Skeletal muscle tissue (tissue), 4 donors: ENCODE results near the gene RAC2. TPM values are rescaled to one million over a fixed set of nuclear protein-coding genes. Genes with fewer than 3 reads are reported as not detected.
A peak's percentile ranks its signal among the peaks of the same experiment; 100 is the strongest.
"Not testable (repeated sequence)": the region's sequence is repeated elsewhere in the genome, so short reads cannot be mapped to it uniquely, and the experiment has no call there.

Source experiments
- H3K27ac ChIP-seq: one replicate; pipeline ENCODE4 v1.7.0; 2013; ENCODE audit warnings: mild to moderate bottlenecking, low read depth, low read length, inconsistent platforms
- H3K27me3 ChIP-seq, 3 donors: one replicate each; pipeline ENCODE4 v1.7.0; 2013; ENCODE audit warnings: low read length in 3 of 3; ENCODE audit not compliant: control insufficient read depth in 3 of 3, insufficient read depth in 3 of 3
- H3K36me3 ChIP-seq, 3 donors: one replicate each; pipeline ENCODE4 v1.7.0; 2013; ENCODE audit warnings: low read length in 3 of 3; ENCODE audit not compliant: control insufficient read depth in 3 of 3, insufficient read depth in 3 of 3
- H3K4me1 ChIP-seq, 3 donors: one replicate each; pipeline ENCODE4 v1.7.0; 2013; ENCODE audit warnings: low read length in 3 of 3, mild to moderate bottlenecking in 3 of 3; ENCODE audit not compliant: control insufficient read depth in 3 of 3, insufficient read depth in 3 of 3
- H3K4me3 ChIP-seq, 3 donors: one replicate each; pipeline ENCODE4 v1.7.0; 2013; ENCODE audit warnings: low read length in 3 of 3
- H3K9ac ChIP-seq, 3 donors: one replicate each; pipeline ENCODE4 v1.7.0; 2013; ENCODE audit warnings: low read length in 3 of 3, mild to moderate bottlenecking in 3 of 3, moderate library complexity in 2 of 3, low read depth in 1 of 3
- H3K9me3 ChIP-seq, 3 donors: one replicate each; pipeline ENCODE4 v1.7.0; 2013; ENCODE audit warnings: low read length in 3 of 3; ENCODE audit not compliant: control insufficient read depth in 3 of 3
- total RNA-seq: library from RNA; depleted of rRNA; stranded (reverse); fragments of >200 nt; gene quantifications from one replicate; pipeline ENCODE4 v1.2.3, GENCODE V29; 2014
- donor health status: Osteomylitis.

Gene RAC2
- total RNA-seq, 1 donor from 2014 or later = 0.52 TPM

DNA sequence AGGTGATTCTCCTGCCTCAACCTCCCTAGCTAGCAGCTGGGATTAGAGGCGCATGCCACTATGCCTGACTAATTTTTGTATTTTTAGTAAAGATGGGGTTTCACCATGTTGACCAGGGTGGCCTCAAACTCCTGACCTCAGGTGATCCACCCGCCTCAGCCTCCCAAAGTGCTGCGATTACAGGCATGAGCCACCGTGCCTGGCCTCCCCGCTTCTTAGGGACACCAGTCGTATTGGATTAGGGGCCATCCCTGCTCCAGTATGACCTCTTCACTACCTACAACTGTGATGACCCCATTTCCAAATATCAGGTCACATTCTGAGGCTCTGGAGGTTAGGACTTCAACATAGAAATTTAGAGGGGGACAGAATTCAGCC is 42.6 kb downstream of the RAC2 start:
- H3K36me3 ChIP-seq, H3K27ac ChIP-seq: not testable (repeated sequence)

DNA sequence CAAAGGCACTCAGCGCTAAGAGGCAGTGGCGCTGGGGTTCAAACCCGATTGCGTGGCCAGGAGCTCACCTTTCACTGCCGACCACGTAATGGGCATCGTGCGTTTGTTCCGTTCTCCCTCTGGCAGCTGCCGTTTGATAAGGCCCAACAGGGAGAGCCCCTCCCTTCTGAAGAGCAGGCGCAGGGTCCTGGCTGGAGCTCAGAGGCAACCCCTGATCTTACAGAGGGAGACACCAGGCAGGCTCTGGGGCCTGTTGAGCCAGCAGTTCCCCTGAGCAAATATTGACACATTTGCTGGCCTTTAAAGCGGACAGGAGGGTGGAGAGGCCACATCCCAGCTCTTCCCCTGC is 44.3 kb downstream of the RAC2 start:
- Histone ChIP-seq H3K9ac (peak overlapping the region; percentile 67 to 85 (median 79)), H3K27ac (no peak overlapping the region), H3K36me3 (no peaks in the 10 kb centered on the region), H3K9me3 (no peaks in the 10 kb centered on the region), H3K4me1 (peaks cover 38 to 39% (median 38%) of the 10 kb centered on the region in 3 donors), H3K27me3 (no peaks in the 10 kb centered on the region), H3K4me3 (peak overlapping the region; percentile 63)

More for the DNA sequence above, 42.6 kb downstream of the RAC2 start:
- H3K4me1 ChIP-seq = peaks cover 29 to 30% (median 29%) of the 10 kb centered on the region in 3 donors
- H3K9ac ChIP-seq, H3K27me3 ChIP-seq, H3K4me3 ChIP-seq, H3K9me3 ChIP-seq: not testable (repeated sequence)

GRCh38 chr22:37199103-37199759 is 44.8 kb downstream of the RAC2 start:
- Histone ChIP-seq H3K4me3 (peak overlapping the region; percentile 85 to 94 (median 88)), H3K9me3 (no peaks in the 10 kb centered on the region), H3K36me3 (no peaks in the 10 kb centered on the region), H3K9ac (peak overlapping the region; percentile 94 to 98 (median 96)), H3K4me1 (peaks cover 39 to 40% (median 40%) of the 10 kb centered on the region in 3 donors), H3K27me3 (no peaks in the 10 kb centered on the region), H3K27ac (peak overlapping the region; percentile 91)

GRCh38 chr22:37198258-37199102 is 45.6 kb downstream of the RAC2 start:
- Histone ChIP-seq H3K4me3 (peak overlapping the region; percentile 85 to 94 (median 88)), H3K27me3 (no peaks in the 10 kb centered on the region), H3K36me3 (no peaks in the 10 kb centered on the region), H3K4me1 (peaks cover 42 to 47% (median 46%) of the 10 kb centered on the region in 3 donors), H3K9me3 (no peaks in the 10 kb centered on the region), H3K9ac (peak overlapping the region; percentile 94 to 98 (median 96)), H3K27ac (peak overlapping the region; percentile 91)

GRCh38 chr22:37197451-37198257 is 46.4 kb downstream of the RAC2 start:
- peaks cover 42 to 47% (median 46%) of the 10 kb centered on the region in 3 donors for H3K4me1 ChIP-seq
- no peaks in the 10 kb centered on the region for H3K27me3 ChIP-seq
- peak overlapping the region; percentile 91 for H3K27ac ChIP-seq
- peak overlapping the region; percentile 61 to 88 (median 61) for H3K4me3 ChIP-seq
- no peaks in the 10 kb centered on the region for H3K9me3 ChIP-seq
- no peaks in the 10 kb centered on the region for H3K36me3 ChIP-seq
- peak overlapping the region; percentile 28 to 78 (median 61) for H3K9ac ChIP-seq

DNA sequence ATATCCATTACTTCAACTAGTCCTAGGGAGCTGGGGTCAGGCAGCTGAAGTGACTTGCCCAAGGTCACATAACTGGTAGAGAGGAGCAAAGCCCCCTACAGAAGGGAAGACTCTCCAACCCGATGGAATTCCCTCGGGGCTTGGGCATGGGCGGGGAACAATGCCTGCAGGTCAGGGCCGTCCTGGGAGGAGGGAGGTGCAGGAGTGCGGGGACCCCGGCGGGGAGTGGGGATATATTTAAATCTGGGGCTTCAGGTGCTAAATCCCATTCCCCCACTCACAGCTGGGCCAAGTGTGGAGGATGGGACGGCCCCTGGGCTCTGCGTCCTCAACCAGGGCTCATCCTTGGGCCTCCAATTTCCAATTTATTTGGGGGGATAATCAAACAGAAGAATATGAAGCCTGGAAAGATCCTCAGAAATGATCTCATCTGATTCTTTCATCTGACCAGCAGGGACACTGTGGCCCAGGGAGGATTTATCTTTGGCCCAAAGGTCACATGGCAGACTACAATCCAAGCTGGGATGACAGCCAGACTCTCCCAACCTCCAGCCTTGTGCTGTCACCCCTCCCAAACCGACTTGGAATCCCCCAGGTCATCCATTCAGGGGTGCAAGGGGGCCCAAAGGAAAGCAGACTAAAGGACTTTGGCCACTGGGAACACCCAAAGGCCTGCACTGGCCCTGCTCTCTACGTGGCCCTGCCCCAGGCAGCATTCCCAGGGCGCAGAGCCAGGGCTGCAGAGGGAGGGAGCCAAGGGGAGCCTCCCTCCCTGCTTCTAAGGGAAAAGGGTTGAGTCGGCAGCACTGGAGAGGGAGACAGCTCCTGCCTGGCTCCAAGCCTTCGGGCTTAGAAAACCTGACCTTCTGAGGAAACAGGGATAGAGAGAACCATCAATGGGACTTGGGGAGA is 47.3 kb downstream of the RAC2 start:
- H3K27me3 ChIP-seq = no peaks in the 10 kb centered on the region
- H3K9ac ChIP-seq = peak overlapping the region; percentile 36 to 78 (median 40)
- peaks cover 42 to 47% (median 46%) of the 10 kb centered on the region in 3 donors for H3K4me1 ChIP-seq
- H3K9me3 ChIP-seq = no peaks in the 10 kb centered on the region
- peak overlapping the region; percentile 18 to 61 (median 20) for H3K4me3 ChIP-seq
- H3K36me3 ChIP-seq = no peaks in the 10 kb centered on the region
- peak overlapping the region; percentile 91 for H3K27ac ChIP-seq

DNA sequence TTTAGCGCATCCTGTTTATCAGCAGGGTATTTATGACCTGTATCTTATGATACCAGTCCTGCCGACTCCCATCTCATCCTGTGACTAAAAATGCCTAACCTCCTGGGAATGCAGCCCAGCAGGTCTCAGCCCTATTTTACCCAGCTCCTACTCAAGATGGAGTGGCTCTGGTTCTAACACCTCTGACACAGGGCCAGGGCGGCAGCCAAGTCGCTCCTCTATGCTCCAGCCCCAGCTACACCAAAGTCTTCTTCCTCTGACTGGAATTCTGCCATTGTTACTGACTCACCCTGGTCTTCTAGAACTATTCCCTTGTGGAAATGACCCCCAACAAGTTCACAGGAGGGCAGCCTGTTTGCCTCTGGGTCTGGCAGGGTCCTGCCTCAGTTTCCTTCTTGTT is 48.1 kb downstream of the RAC2 start:
- Histone ChIP-seq H3K9me3 (no peaks in the 10 kb centered on the region), H3K9ac (peak overlapping the region in 2 of 3 donors; percentile 5 to 78), H3K27ac (peak overlapping the region; percentile 91), H3K27me3 (no peaks in the 10 kb centered on the region), H3K4me3 (no peak overlapping the region), H3K36me3 (no peaks in the 10 kb centered on the region), H3K4me1 (peaks cover 42 to 47% (median 46%) of the 10 kb centered on the region in 3 donors)

GRCh38 chr22:37194750-37195149 is 49.3 kb downstream of the RAC2 start:
- peaks cover 42 to 46% (median 45%) of the 10 kb centered on the region in 3 donors for H3K4me1 ChIP-seq
- no peak overlapping the region for H3K9ac ChIP-seq
- no peaks in the 10 kb centered on the region for H3K9me3 ChIP-seq
- no peak overlapping the region for H3K27ac ChIP-seq
- H3K27me3 ChIP-seq = no peaks in the 10 kb centered on the region
- no peaks in the 10 kb centered on the region for H3K36me3 ChIP-seq
- no peak overlapping the region for H3K4me3 ChIP-seq

GRCh38 chr22:37193629-37194191 is 50.4 kb downstream of the RAC2 start:
- Histone ChIP-seq H3K27me3 (no peaks in the 10 kb centered on the region), H3K9me3 (no peaks in the 10 kb centered on the region), H3K36me3 (no peaks in the 10 kb centered on the region), H3K4me1 (peaks cover 45 to 49% (median 48%) of the 10 kb centered on the region in 3 donors), H3K9ac (no peak overlapping the region), H3K27ac (peak overlapping the region; percentile 56), H3K4me3 (no peak overlapping the region)
